ENCODE data around the gene REC8.

Gene REC8

GRCh38 chr14:24145690-24146452 lies 26.0 kb upstream of the REC8 start:
- in situ Hi-C loops (cut with MboI; ENCODE audit: low pct_unique_long_range_greater_than_20kb, low sequenced_read_pairs, unreplicated experiment): no loop called here
- no peak for TF ChIP-seq CTCF (IDR thresholded peaks at IDR 0.05; ENCODE audit: extremely low read depth, insufficient read depth, missing control alignments)
- DNase-seq (ENCODE audit: low spot score): no peak

- DNase-seq (ENCODE audit: low spot score): peak; percentile 98
- TF ChIP-seq CTCF (IDR thresholded peaks at IDR 0.05; ENCODE audit: extremely low read depth, insufficient read depth, missing control alignments): no peak
- in situ Hi-C loops (cut with MboI; ENCODE audit: low pct_unique_long_range_greater_than_20kb, low sequenced_read_pairs, unreplicated experiment): no loop called here
These were observed 25.4 kb upstream of the REC8 start, which contains the start of gene PSME2 for GRCh38 chr14:24146453-24146977. Gene PSME2 (minus strand): TSS chr14:24146610. CDS start chr14:24146581, 29 bp downstream.

- in situ Hi-C loops (cut with MboI; ENCODE audit: low pct_unique_long_range_greater_than_20kb, low sequenced_read_pairs, unreplicated experiment): no loop called here
- no peak for TF ChIP-seq CTCF (IDR thresholded peaks at IDR 0.05; ENCODE audit: extremely low read depth, insufficient read depth, missing control alignments)
- peak; percentile 98 for DNase-seq (ENCODE audit: low spot score)
These were observed 24.7 kb upstream of the REC8 start, which contains the start of gene RNF31 for GRCh38 chr14:24146978-24147760. Gene RNF31 (plus strand): TSS chr14:24147498. CDS start chr14:24147699, 201 bp downstream.

GRCh38 chr14:24147761-24148428 lies 24.0 kb upstream of the REC8 start:
- in situ Hi-C loops (cut with MboI; ENCODE audit: low pct_unique_long_range_greater_than_20kb, low sequenced_read_pairs, unreplicated experiment): no loop called here
- no peak for DNase-seq (ENCODE audit: low spot score)
- TF ChIP-seq CTCF (IDR thresholded peaks at IDR 0.05; ENCODE audit: extremely low read depth, insufficient read depth, missing control alignments): no peak

GRCh38 chr14:24149302-24149969 lies 22.4 kb upstream of the REC8 start:
- TF ChIP-seq CTCF (IDR thresholded peaks at IDR 0.05; ENCODE audit: extremely low read depth, insufficient read depth, missing control alignments): no peak
- in situ Hi-C loops (cut with MboI; ENCODE audit: low pct_unique_long_range_greater_than_20kb, low sequenced_read_pairs, unreplicated experiment): no loop called here
- no peak for DNase-seq (ENCODE audit: low spot score)

GRCh38 chr14:24150061-24150460 lies 21.8 kb upstream of the REC8 start:
- TF ChIP-seq CTCF (IDR thresholded peaks at IDR 0.05; ENCODE audit: extremely low read depth, insufficient read depth, missing control alignments): no peak
- no peak for DNase-seq (ENCODE audit: low spot score)
- in situ Hi-C loops (cut with MboI; ENCODE audit: low pct_unique_long_range_greater_than_20kb, low sequenced_read_pairs, unreplicated experiment): no loop called here

All from GM13977 (cell line).